Measurements from ENCODE around the gene GATD1. TPM values are rescaled to one million over a fixed set of nuclear protein-coding genes. Genes with fewer than 3 reads are reported as not detected.

GATD1 gene
- total RNA-seq, 1 donor from 2014 or later, result 94.9 TPM

DNA sequence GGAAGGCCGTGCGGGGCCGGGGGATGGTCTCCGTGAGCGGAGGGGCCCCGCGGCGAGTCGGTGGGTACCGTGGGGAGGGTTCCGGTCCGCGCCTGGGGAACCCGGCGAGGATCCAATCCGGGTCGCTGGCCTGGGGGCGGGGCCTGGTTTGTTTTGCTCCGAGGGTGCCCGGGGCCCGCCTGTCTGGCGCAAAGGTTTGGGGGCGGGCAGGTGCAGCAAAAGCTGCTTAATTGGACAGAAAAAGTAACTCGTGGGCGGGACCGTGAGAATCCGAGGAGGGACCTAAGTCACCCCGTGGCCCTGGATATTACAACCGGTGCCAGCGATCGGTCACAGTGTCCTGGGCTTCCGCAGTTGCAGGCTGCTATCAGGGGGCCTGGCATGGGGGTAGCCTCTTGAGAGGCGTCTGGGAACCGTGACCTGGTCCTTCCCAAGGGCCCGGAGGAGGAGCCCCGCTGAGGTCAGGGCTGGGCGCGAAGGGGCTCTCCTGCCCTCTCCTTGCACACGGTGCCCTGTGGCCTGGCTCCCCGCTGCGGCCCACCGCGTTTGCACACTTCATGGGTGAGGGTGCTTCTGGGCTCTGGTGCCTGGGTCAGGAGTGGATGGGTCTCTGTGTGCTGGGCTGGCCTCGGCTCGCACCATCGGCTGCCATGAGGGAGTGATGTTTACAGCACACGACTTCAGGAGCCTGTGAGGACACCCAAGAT, 42.8 kb upstream of the GATD1 start:
- H3K4me3 Mint-ChIP-seq, result peak overlapping the region; percentile 91
- no peaks in the 10 kb centered on the region for H3K9me3 Mint-ChIP-seq
- no peaks in the 10 kb centered on the region for H3K36me3 Mint-ChIP-seq (ENCODE audit: low read depth)
- peaks cover 2% of the 10 kb centered on the region for H3K27me3 Mint-ChIP-seq (ENCODE audit: low read depth)
- no peaks in the 10 kb centered on the region for H3K4me1 Mint-ChIP-seq
- no peak for DNase-seq (ENCODE audit: low read depth, low spot score)
- TF ChIP-seq, protein P1, sequence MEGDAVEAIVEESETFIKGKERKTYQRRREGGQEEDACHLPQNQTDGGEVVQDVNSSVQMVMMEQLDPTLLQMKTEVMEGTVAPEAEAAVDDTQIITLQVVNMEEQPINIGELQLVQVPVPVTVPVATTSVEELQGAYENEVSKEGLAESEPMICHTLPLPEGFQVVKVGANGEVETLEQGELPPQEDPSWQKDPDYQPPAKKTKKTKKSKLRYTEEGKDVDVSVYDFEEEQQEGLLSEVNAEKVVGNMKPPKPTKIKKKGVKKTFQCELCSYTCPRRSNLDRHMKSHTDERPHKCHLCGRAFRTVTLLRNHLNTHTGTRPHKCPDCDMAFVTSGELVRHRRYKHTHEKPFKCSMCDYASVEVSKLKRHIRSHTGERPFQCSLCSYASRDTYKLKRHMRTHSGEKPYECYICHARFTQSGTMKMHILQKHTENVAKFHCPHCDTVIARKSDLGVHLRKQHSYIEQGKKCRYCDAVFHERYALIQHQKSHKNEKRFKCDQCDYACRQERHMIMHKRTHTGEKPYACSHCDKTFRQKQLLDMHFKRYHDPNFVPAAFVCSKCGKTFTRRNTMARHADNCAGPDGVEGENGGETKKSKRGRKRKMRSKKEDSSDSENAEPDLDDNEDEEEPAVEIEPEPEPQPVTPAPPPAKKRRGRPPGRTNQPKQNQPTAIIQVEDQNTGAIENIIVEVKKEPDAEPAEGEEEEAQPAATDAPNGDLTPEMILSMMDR (conservative IDR thresholded peaks at IDR 0.05), result no peak
- no peak overlapping the region for H3K27ac Mint-ChIP-seq (ENCODE audit: unreplicated experiment)

DNA sequence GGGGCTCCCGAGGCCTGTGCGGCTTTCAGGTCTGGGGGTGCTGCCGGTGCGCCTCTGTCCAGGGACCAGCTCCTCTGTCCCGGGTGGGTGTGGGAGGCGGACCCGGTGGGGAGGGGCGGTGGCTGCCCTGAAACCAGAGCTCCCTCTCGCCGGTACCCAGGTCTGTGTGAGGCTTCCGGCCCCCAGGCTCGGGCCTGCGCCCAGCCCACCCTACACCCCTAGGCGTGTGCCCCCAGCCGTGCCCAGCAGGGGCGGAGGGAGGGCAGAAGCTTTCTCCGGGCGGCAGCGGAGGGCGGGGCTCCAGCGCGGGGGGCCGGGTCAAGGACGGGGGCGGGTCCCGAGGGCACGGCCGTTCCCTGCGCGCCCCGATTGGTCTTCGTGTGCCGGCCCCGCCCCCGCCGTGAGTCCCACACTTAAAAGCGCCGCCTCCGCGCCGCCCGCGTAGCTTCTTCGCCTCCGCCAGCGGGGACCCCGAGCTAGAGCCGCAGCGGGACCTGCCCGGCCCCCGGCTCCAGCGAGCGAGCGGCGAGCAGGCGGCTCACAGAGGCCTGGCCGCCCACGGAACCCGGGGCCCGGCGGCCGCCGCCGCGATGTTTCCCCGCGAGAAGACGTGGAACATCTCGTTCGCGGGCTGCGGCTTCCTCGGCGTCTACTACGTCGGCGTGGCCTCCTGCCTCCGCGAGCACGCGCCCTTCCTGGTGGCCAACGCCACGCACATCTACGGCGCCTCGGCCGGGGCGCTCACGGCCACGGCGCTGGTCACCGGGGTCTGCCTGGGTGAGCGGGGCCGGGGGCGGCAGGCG, 42.0 kb upstream of the GATD1 start:
- no peak overlapping the region for H3K27ac Mint-ChIP-seq (ENCODE audit: unreplicated experiment)
- TF ChIP-seq, protein P1 (conservative IDR thresholded peaks at IDR 0.05), result peak; percentile 21
- peak; percentile 88 for DNase-seq (ENCODE audit: low read depth, low spot score)
- H3K4me3 Mint-ChIP-seq, result peak overlapping the region; percentile 91
- no peaks in the 10 kb centered on the region for H3K4me1 Mint-ChIP-seq
- no peaks in the 10 kb centered on the region for H3K27me3 Mint-ChIP-seq (ENCODE audit: low read depth)
- no peaks in the 10 kb centered on the region for H3K36me3 Mint-ChIP-seq (ENCODE audit: low read depth)
- H3K9me3 Mint-ChIP-seq, result no peaks in the 10 kb centered on the region

DNA sequence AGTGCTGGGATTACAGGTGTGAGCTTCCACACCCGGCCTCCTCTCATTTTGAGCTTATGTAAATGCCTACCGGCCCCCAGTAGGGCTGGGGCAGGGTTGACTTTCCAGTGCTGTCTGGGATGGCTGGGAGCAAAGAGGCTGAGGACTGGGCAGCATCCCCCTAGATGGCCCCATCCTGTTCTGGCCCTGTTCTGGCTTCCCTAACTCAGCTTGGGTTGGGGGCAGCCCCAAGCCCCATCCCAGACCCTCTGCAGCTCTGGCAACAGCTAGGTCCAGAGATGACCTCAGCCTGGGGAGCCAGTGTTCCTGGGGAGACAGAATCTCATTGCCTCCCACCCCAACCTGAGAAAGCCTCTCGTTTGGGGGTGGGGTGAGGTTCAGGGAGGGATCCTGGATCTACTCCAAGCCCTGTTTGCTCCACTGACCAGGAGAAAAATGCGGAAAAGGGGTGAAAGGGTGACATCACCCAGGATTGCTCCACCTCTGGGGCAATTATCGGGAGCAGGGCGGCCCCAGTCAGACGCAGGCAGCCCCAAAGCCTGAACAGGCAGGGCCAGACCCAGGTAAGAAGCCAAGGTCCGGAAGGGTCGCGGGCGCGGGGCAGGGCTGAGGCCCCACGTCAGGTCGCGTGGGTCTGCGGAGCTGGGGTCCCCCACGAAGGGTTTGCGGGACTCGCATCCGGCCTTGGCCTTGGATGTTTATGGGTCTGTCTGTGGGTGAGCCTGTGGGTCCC, 41.3 kb upstream of the GATD1 start, which contains the start of gene PNPLA2:
Gene PNPLA2, plus strand, starts transcription at position 519 of the 733 bp plus-strand sequence. CDS start 805 bp downstream, outside the sequence.
- DNase-seq (ENCODE audit: low read depth, low spot score), result no peak
- Mint-ChIP-seq H3K27me3 (ENCODE audit: low read depth) (no peaks in the 10 kb centered on the region), H3K4me1 (no peaks in the 10 kb centered on the region), H3K4me3 (peak within 1 kb of the TSS; percentile 91), H3K27ac (ENCODE audit: unreplicated experiment) (no peak within 1 kb of the TSS), H3K9me3 (no peaks in the 10 kb centered on the region), H3K36me3 (ENCODE audit: low read depth) (peaks cover 2% of the 10 kb centered on the region)
- TF ChIP-seq, protein P1 (conservative IDR thresholded peaks at IDR 0.05), result no peak

DNA sequence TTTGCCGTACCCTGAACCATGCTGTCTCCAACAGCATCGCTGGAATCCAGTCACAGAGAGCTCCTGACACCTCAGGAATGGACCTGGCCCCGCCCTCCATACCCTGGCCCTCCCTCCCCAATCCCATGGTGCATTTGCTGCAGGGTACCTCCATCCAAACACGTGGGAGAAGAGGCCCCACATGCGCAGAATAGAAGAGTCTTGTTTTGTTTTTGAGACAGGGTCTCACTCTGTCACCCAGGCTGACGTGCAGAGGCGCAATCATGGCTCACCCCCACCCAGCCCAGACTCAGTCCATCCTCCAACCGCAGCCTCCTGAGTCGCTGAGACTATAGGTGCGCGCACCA, 39.1 kb upstream of the GATD1 start:
- TF ChIP-seq, protein P1 (conservative IDR thresholded peaks at IDR 0.05), result no peak
- no peaks in the 10 kb centered on the region for H3K27me3 Mint-ChIP-seq (ENCODE audit: low read depth)
- H3K9me3 Mint-ChIP-seq, result no peaks in the 10 kb centered on the region
- no peak overlapping the region for H3K27ac Mint-ChIP-seq (ENCODE audit: unreplicated experiment)
- peaks cover 2% of the 10 kb centered on the region for H3K4me1 Mint-ChIP-seq
- DNase-seq (ENCODE audit: low read depth, low spot score), result no peak
- peak overlapping the region; percentile 76 for H3K4me3 Mint-ChIP-seq
- peaks cover 5% of the 10 kb centered on the region for H3K36me3 Mint-ChIP-seq (ENCODE audit: low read depth)

DNA sequence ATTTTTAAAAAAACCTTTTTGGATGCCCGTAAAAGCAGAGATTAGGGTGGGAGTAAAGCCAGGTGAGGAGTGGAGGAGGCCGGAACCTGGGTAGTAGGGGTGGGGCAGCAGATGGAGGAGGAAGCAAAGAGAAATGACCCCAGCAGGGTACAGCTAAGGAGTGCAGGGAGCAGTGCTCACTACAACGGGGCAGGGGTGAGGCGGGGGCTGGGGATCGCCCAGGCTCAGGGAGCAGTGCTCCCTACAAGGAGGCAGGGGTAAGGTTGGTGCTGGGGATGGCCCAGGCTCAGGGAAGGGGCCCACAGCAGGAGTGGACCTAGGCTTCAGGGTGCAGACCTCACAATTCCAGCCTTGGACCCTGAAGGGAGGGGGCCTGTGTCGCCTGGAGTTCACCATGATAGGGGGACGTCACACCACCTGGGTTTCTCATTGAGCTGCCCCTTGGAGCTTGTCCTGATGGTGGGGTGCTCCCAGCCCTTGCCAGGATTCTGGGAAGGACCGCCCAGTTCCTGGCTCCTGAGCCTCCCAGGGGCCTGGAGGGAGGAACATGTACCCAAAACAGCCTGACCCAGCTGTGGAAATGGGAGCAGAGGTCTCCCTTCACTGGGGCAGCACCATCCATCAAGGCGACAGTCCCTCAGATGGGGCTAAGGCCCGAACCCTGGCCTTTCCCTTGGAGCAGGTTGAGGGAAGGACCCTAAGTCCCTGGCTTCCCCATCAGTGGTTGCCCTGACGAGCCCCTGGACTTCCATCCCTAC, 38.6 kb upstream of the GATD1 start:
- DNase-seq (ENCODE audit: low read depth, low spot score), result no peak
- H3K27me3 Mint-ChIP-seq (ENCODE audit: low read depth), result no peaks in the 10 kb centered on the region
- H3K9me3 Mint-ChIP-seq, result no peaks in the 10 kb centered on the region
- peak overlapping the region; percentile 76 for H3K4me3 Mint-ChIP-seq
- TF ChIP-seq, protein P1 (conservative IDR thresholded peaks at IDR 0.05), result no peak
- peaks cover 5% of the 10 kb centered on the region for H3K36me3 Mint-ChIP-seq (ENCODE audit: low read depth)
- H3K27ac Mint-ChIP-seq (ENCODE audit: unreplicated experiment), result no peak overlapping the region
- peaks cover 8% of the 10 kb centered on the region for H3K4me1 Mint-ChIP-seq
